DOHH2 (cell line): ENCODE data around the gene PLXNC1.

Experiments used
- H3F3A ChIP-seq: fragments of 200-600 bp; sonication (generic), shearing (Covaris generic); 2 replicates; pipeline ENCODE4 v1.6.0; 2016; ENCODE audit warnings: antibody characterized with exemption, mild to moderate bottlenecking; ENCODE audit not compliant: control insufficient read depth, insufficient read depth
- H3K27ac ChIP-seq: fragments of 200-600 bp; sonication (generic); 2 replicates; pipeline ENCODE4 v1.5.1; 2014; ENCODE audit warnings: low read depth, mild to moderate bottlenecking, low read length, moderate library complexity
- H3K27me3 ChIP-seq: fragments of 200-600 bp; sonication (generic); 2 replicates; pipeline ENCODE4 v1.6.1; 2014; ENCODE audit warnings: mild to moderate bottlenecking, low read length, mixed read lengths; ENCODE audit not compliant: control insufficient read depth
- H3K36me3 ChIP-seq: fragments of 200-600 bp; sonication (generic); 2 replicates; pipeline ENCODE4 v1.6.1; 2014; ENCODE audit warnings: mild to moderate bottlenecking, low read length, moderate library complexity, mixed read lengths; ENCODE audit not compliant: control insufficient read depth
- H3K4me1 ChIP-seq: fragments of 200-600 bp; sonication (generic); 2 replicates; pipeline ENCODE4 v1.6.1; 2014; ENCODE audit warnings: mild to moderate bottlenecking, low read length, mixed read lengths; ENCODE audit not compliant: control insufficient read depth
- H3K4me2 ChIP-seq: fragments of 200-600 bp; sonication (generic); 2 replicates; pipeline ENCODE4 v1.6.0; 2014; ENCODE audit warnings: mild to moderate bottlenecking, low read length, moderate library complexity
- H3K4me3 ChIP-seq: fragments of 200-600 bp; sonication (generic); 2 replicates; pipeline ENCODE4 v1.5.1; 2014; ENCODE audit warnings: mild to moderate bottlenecking, low read length, mixed read lengths
- H3K79me2 ChIP-seq: fragments of 200-600 bp; sonication (generic); 2 replicates; pipeline ENCODE4 v1.6.1; 2014; ENCODE audit warnings: mild to moderate bottlenecking, low read length, mixed read lengths; ENCODE audit not compliant: control insufficient read depth
- H3K9me2 ChIP-seq: fragments of 200-600 bp; sonication (generic); replicated peaks from 2 replicates; pipeline ENCODE4 v1.6.1; 2014; ENCODE audit warnings: mild to moderate bottlenecking, low read length, mixed read lengths; ENCODE audit not compliant: control insufficient read depth
- H3K9me3 ChIP-seq: fragments of 200-600 bp; sonication (generic); 2 replicates; pipeline ENCODE4 v1.6.1; 2014; ENCODE audit warnings: antibody characterized with exemption, low read length, mixed read lengths; ENCODE audit not compliant: control insufficient read depth, insufficient read depth
- H4K20me1 ChIP-seq: fragments of 200-600 bp; sonication (generic); 2 replicates; pipeline ENCODE4 v1.6.0; 2014; ENCODE audit warnings: low read depth, mild to moderate bottlenecking, antibody characterized with exemption, low read length, moderate library complexity; ENCODE audit not compliant: control insufficient read depth, insufficient read depth
- CTCF ChIP-seq: fragments of 200-600 bp; sonication (generic); IDR thresholded peaks from one replicate; pipeline ENCODE4 v1.5.1; 2014; ENCODE audit warnings: antibody characterized with exemption, mild to moderate bottlenecking, low read depth, low read length; ENCODE audit not compliant: poor library complexity, severe bottlenecking
- EZH2phosphoT487 ChIP-seq: fragments of 200-600 bp; sonication (generic); IDR thresholded peaks from 2 replicates; pipeline ENCODE4 v1.6.1; 2017; ENCODE audit warnings: borderline replicate concordance, mild to moderate bottlenecking, antibody characterized with exemption, low read length, moderate library complexity, mixed read lengths

The PLXNC1 gene

GRCh38 chr12:94100211-94100627, 48.2 kb upstream of the PLXNC1 start:
- Histone ChIP-seq H3K79me2 (no peaks in the 10 kb centered on the region), H3K9me2 (no peaks in the 10 kb centered on the region), H3K4me3 (no peak overlapping the region), H4K20me1 (peaks cover 3% of the 10 kb centered on the region), H3K9me3 (no peaks in the 10 kb centered on the region), H3K4me1 (peaks cover 10% of the 10 kb centered on the region), H3F3A (no peaks in the 10 kb centered on the region), H3K27ac (no peak overlapping the region), H3K36me3 (no peaks in the 10 kb centered on the region), H3K4me2 (no peak overlapping the region), H3K27me3 (peaks cover 65% of the 10 kb centered on the region)
- TF ChIP-seq CTCF, result no peak
- TF ChIP-seq EZH2phosphoT487, result no peak

GRCh38 chr12:94100990-94101737, 47.2 kb upstream of the PLXNC1 start:
- Histone ChIP-seq H4K20me1 (peaks cover 3% of the 10 kb centered on the region), H3K4me2 (peak overlapping the region; percentile 53), H3K4me1 (peaks cover 10% of the 10 kb centered on the region), H3F3A (no peaks in the 10 kb centered on the region), H3K27me3 (peaks cover 65% of the 10 kb centered on the region), H3K9me2 (no peaks in the 10 kb centered on the region), H3K79me2 (no peaks in the 10 kb centered on the region), H3K27ac (no peak overlapping the region), H3K4me3 (no peak overlapping the region), H3K9me3 (no peaks in the 10 kb centered on the region), H3K36me3 (no peaks in the 10 kb centered on the region)
- TF ChIP-seq EZH2phosphoT487, result peak; percentile 34; the same call in 1 of the 2 replicates
- TF ChIP-seq CTCF, result peak; percentile 86

- Histone ChIP-seq H3K79me2 (no peaks in the 10 kb centered on the region), H3K27me3 (peaks cover 69% of the 10 kb centered on the region), H3K4me2 (peak overlapping the region; percentile 53), H3K4me1 (peaks cover 10% of the 10 kb centered on the region), H3K9me3 (no peaks in the 10 kb centered on the region), H3K9me2 (no peaks in the 10 kb centered on the region), H3K4me3 (peak overlapping the region; percentile 15; the same call in 1 of the 2 replicates), H3K36me3 (no peaks in the 10 kb centered on the region), H3F3A (no peaks in the 10 kb centered on the region), H3K27ac (no peak overlapping the region), H4K20me1 (peaks cover 3% of the 10 kb centered on the region)
- TF ChIP-seq CTCF, result peak; percentile 82
- 0 out of 2 replicates have a peak, but pooled peaks have one; percentile 59 for TF ChIP-seq EZH2phosphoT487
Observed at GRCh38 chr12:94101738-94102660, 46.4 kb upstream of the PLXNC1 start.
